NT2/D1 (cell line): ENCODE measurements around the gene WFDC5.

Source experiments
- YY1 ChIP-seq: IDR thresholded peaks from 2 replicates; pipeline ENCODE4 v1.6.1; 2011; ENCODE audit not compliant: insufficient read length, insufficient read depth
- ZNF274 ChIP-seq: IDR thresholded peaks from 2 replicates; pipeline ENCODE4 v1.6.1; 2011; ENCODE audit warnings: mild to moderate bottlenecking, low read depth, low read length

- TF ChIP-seq ZNF274 (no peak), YY1 (no peak)
Measured at GRCh38 chr20:45077559-45077958, 37.4 kb downstream of the WFDC5 start.
